Mesendoderm (in vitro differentiated cells): ENCODE results near the gene CLCN6.

Source experiments
- DNase-seq: peaks from one replicate; pipeline ENCODE4 v3.0.0; 2013
- H2AK5ac ChIP-seq: 2 replicates; pipeline ENCODE4 v1.6.1; 2013; ENCODE audit warnings: low read length, inconsistent platforms
- H2BK120ac ChIP-seq: 2 replicates; pipeline ENCODE4 v1.6.1; 2013; ENCODE audit warnings: low read depth, mild to moderate bottlenecking, low read length, moderate library complexity, mixed read lengths
- H2BK15ac ChIP-seq: replicated peaks from 2 replicates; pipeline ENCODE4 v1.6.1; 2013; ENCODE audit warnings: low read depth, mild to moderate bottlenecking, moderate library complexity
- H2BK5ac ChIP-seq: 2 replicates; pipeline ENCODE4 v1.6.1; 2013; ENCODE audit warnings: low read length, inconsistent platforms
- H3K18ac ChIP-seq: 2 replicates; pipeline ENCODE4 v1.6.1; 2013; ENCODE audit warnings: mild to moderate bottlenecking, low read length, mixed read lengths
- H3K23ac ChIP-seq: one replicate; pipeline ENCODE4 v1.6.1; 2013; ENCODE audit warnings: low read length
- H3K27ac ChIP-seq: 2 replicates; pipeline ENCODE4 v1.5.1; 2013; ENCODE audit warnings: low read depth, mild to moderate bottlenecking, inconsistent platforms, low read length, moderate library complexity
- H3K27me3 ChIP-seq: 2 replicates; pipeline ENCODE4 v1.6.1; 2013; ENCODE audit warnings: low read length, control low read depth, mild to moderate bottlenecking, inconsistent platforms; ENCODE audit not compliant: insufficient read depth, poor library complexity
- H3K36me3 ChIP-seq: 2 replicates; pipeline ENCODE4 v1.6.1; 2013; ENCODE audit warnings: low read length, inconsistent platforms; ENCODE audit not compliant: control insufficient read depth, insufficient read depth
- H3K4ac ChIP-seq: one replicate; pipeline ENCODE4 v1.6.1; 2013; ENCODE audit warnings: low read depth, mild to moderate bottlenecking, low read length, moderate library complexity
- H3K4me1 ChIP-seq: 2 replicates; pipeline ENCODE4 v1.6.1; 2013; ENCODE audit warnings: low read depth, low read length, inconsistent platforms; ENCODE audit not compliant: control insufficient read depth
- H3K4me2 ChIP-seq: 2 replicates; pipeline ENCODE4 v1.6.1; 2013; ENCODE audit warnings: low read length
- H3K4me3 ChIP-seq: 2 replicates; pipeline ENCODE4 v1.5.1; 2013; ENCODE audit warnings: mild to moderate bottlenecking, low read length
- H3K56ac ChIP-seq: one replicate; pipeline ENCODE4 v1.6.1; 2013; ENCODE audit warnings: low read length
- H3K79me1 ChIP-seq: 2 replicates; pipeline ENCODE4 v1.6.1; 2013; ENCODE audit warnings: low read length, inconsistent platforms
- H3K79me2 ChIP-seq: 2 replicates; pipeline ENCODE4 v1.6.1; 2013; ENCODE audit warnings: mild to moderate bottlenecking, low read length; ENCODE audit not compliant: control insufficient read depth, insufficient read depth
- H3K9ac ChIP-seq: 2 replicates; pipeline ENCODE4 v1.6.1; 2013; ENCODE audit warnings: low read length, inconsistent platforms
- H4K5ac ChIP-seq: one replicate; pipeline ENCODE4 v1.6.1; 2013; ENCODE audit warnings: low read length
- H4K8ac ChIP-seq: one replicate; pipeline ENCODE4 v1.6.1; 2013; ENCODE audit warnings: low read depth, mild to moderate bottlenecking, control low read depth, low read length, moderate library complexity
- WGBS: extraction: QIAGEN DNeasy Blood & Tissue Kit; methylation state at CpG from one replicate; pipeline ENCODE4 v1.1.7; 2013; ENCODE audit warnings: low lambda C conversion rate, missing lambda C conversion rate; ENCODE audit not compliant: insufficient coverage; ENCODE audit errors: extremely low coverage; 5-methylcytosine and 5-hydroxymethylcytosine counted together

The CLCN6 gene

DNA sequence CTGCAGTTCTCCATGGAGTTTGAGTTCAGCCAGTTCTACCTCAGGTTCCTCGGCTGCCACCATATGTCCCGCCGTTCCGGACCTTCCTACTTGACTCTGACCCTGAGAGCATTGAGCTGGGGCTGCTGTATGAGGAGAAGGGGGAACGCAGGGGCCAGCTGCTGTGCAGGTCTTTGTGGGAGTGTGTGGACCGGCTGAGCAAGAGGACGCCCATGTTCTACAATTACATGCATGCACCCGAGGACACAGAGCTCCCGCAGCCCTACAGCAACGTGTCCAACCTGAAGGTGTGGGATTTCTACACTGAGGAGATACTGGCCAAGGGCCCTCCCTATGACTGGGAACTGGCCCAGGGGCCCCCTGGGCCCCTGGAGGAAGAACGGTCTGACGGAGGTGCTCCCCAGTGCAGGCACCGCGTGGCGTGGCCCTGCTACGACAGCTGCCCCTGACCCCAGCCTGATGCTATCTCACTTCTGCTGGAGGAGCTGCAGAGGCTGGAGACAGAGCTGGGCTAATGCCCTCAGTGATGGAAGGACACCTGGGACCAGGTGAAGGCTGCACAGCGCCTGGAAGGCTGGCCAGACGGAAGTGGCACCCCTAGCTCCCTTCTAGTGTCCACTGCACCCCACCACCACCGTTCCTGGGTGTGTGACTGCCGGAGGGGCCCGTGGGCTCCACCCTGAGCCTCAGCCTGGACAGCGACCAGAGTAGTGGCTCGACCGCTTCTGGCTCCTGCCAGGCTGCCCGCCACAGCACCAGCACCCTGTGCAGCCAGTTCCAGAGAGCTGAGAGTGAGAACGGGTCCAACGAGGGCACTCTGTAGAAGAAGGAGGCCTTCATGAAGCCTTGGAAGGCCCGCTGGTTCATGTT, 73.6 kb downstream of the CLCN6 start:
- peaks cover 9% of the 10 kb centered on the region for H3K4me1 ChIP-seq
- no peak overlapping the region for H2BK15ac ChIP-seq
- WGBS, result no CpG with 5 or more reads among the region's 28 CpGs
- no peak overlapping the region for H4K5ac ChIP-seq
- no peak overlapping the region for H2BK5ac ChIP-seq
- no peaks in the 10 kb centered on the region for H3K79me2 ChIP-seq
- no peak overlapping the region for H3K23ac ChIP-seq
- no peak overlapping the region for H3K9ac ChIP-seq
- H3K36me3 ChIP-seq, result no peaks in the 10 kb centered on the region
- no peak overlapping the region for H3K27ac ChIP-seq
- no peak overlapping the region for H3K4me2 ChIP-seq
- no peak overlapping the region for H2BK120ac ChIP-seq
- no peaks in the 10 kb centered on the region for H3K27me3 ChIP-seq
- no peak overlapping the region for H3K56ac ChIP-seq
- H2AK5ac ChIP-seq, result no peak overlapping the region
- no peak for DNase-seq
- no peak overlapping the region for H4K8ac ChIP-seq
- no peaks in the 10 kb centered on the region for H3K79me1 ChIP-seq
- H3K4me3 ChIP-seq, result no peak overlapping the region
- H3K4ac ChIP-seq, result no peak overlapping the region
- no peak overlapping the region for H3K18ac ChIP-seq

DNA sequence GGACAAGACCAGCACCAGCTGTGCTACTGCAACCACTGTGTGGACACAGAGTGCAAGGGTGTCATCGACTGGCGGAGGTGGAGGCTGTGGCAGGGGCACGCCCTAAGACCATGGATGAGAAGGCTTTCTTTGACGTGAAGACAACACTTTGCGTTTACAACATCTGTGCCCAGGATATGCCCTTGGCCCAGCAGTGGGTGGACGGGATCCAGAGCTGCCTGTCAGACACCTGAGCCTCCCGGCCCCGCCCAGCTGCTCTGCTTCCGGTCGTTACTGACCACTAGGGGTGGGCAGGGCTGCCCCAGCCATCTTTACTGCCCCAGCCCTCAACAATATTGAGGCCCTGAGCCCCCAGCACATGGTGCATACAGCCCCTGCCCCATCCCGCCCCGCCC, 74.2 kb downstream of the CLCN6 start:
- no peak overlapping the region for H3K9ac ChIP-seq
- no peak overlapping the region for H3K18ac ChIP-seq
- H3K56ac ChIP-seq, result no peak overlapping the region
- peaks cover 9% of the 10 kb centered on the region for H3K4me1 ChIP-seq
- no peak overlapping the region for H3K4ac ChIP-seq
- no peak overlapping the region for H4K5ac ChIP-seq
- H3K79me2 ChIP-seq, result no peaks in the 10 kb centered on the region
- H3K27ac ChIP-seq, result no peak overlapping the region
- no peak overlapping the region for H3K4me2 ChIP-seq
- no peak overlapping the region for H3K4me3 ChIP-seq
- DNase-seq, result no peak
- whole genome bisulfite sequencing, result no CpG with 5 or more reads among the region's 12 CpGs
- no peak overlapping the region for H4K8ac ChIP-seq
- no peaks in the 10 kb centered on the region for H3K27me3 ChIP-seq
- no peak overlapping the region for H2BK15ac ChIP-seq
- H2AK5ac ChIP-seq, result no peak overlapping the region
- H2BK120ac ChIP-seq, result no peak overlapping the region
- H2BK5ac ChIP-seq, result no peak overlapping the region
- H3K36me3 ChIP-seq, result no peaks in the 10 kb centered on the region
- no peak overlapping the region for H3K23ac ChIP-seq
- no peaks in the 10 kb centered on the region for H3K79me1 ChIP-seq

DNA sequence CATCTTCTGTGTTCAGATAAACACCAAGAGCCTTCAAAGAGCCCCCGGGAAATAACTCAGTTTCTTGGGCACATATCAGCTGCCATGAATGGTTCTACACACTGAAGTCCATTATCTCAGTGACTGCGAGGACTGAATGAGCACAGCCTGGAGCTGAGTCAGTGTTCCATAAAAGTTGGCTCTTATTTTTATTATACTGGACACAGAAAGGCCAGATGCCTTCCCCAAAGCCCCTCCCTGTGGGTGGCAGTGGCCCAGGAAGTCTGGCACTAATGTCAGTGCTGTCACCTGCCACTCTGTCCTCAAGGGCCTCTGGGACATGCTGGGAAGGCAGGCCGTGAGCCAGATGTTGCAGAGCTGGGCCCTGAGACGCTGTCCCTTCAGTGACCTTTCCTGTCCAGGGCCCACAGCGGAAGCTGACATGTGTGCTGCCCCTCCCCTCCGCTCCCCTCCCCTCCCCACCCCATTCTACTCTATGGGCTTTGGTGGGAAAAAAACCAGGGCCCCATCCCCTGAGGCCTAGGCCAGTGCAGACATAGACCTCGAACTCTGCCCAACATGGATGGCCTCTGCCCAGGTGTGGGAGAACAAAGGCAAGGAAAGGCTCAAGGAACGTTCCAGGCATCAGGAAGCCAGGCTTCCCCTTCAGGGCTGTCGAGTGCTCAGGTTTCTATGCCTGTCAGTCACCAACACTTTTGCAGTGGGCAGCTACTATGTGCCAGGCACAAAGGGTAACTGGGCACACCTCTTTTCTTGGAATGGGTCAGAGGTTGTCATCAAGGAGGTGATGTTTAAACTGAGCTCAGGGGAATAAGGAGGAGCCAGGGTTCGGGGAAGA, 75.1 kb downstream of the CLCN6 start:
- Histone ChIP-seq H2BK120ac (no peak overlapping the region), H2BK5ac (no peak overlapping the region), H3K56ac (no peak overlapping the region)

DNA sequence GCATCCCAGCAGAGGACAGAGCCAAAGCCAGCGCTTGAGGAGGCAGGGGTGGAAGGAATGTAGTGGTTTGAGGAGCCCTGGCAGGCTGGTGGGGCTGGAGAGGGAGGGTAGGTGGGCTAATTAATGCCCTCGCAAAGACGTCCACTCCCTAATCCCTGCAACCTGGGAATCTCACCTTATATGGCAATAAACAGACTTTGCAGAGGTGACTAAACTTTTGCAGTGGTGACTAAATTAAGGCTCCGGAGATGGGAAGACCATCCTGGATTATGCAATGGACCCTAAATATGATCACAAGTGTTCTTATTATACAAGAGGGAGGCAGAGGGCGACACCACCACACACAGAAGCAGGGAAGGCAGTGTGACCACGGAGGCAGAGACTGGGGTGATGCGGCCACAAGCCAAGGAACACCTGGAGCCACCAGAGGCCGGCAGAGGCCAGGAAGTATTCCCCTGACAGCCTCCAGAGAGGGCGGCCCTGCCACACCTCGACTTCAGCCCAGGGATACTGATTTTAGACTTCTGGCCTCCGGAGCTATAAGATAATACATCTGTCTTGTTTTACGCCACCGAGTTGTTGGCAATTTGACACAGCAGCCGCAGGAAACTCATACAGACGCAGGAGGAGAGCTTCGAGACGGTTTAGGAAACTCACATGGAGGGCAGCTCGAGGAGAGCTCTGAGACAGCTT, 75.9 kb downstream of the CLCN6 start:
- Histone ChIP-seq H3K4me2 (no peak overlapping the region), H3K4me1 (peaks cover 8% of the 10 kb centered on the region), H2AK5ac (no peak overlapping the region), H3K36me3 (no peaks in the 10 kb centered on the region), H3K79me1 (no peaks in the 10 kb centered on the region), H2BK15ac (no peak overlapping the region), H2BK120ac (no peak overlapping the region), H3K23ac (no peak overlapping the region), H3K4me3 (no peak overlapping the region), H4K5ac (no peak overlapping the region), H3K4ac (no peak overlapping the region), H3K27me3 (no peaks in the 10 kb centered on the region), H3K79me2 (no peaks in the 10 kb centered on the region), H4K8ac (no peak overlapping the region), H3K18ac (no peak overlapping the region), H3K56ac (no peak overlapping the region), H2BK5ac (no peak overlapping the region), H3K9ac (no peak overlapping the region), H3K27ac (no peak overlapping the region)
- WGBS, result no CpG with 5 or more reads among the region's 18 CpGs
- no peak for DNase-seq

More for the DNA sequence above, 75.1 kb downstream of the CLCN6 start:
- no peak overlapping the region for H3K4me2 ChIP-seq
- H3K18ac ChIP-seq, result no peak overlapping the region
- H3K9ac ChIP-seq, result no peak overlapping the region
- no peak overlapping the region for H4K8ac ChIP-seq
- no peak overlapping the region for H3K27ac ChIP-seq
- no peak overlapping the region for H2AK5ac ChIP-seq
- DNase-seq, result no peak
- no CpG with 5 or more reads among the region's 10 CpGs for WGBS
- H3K4me1 ChIP-seq, result peaks cover 9% of the 10 kb centered on the region
- no peaks in the 10 kb centered on the region for H3K79me1 ChIP-seq
- H3K4ac ChIP-seq, result no peak overlapping the region
- no peak overlapping the region for H3K23ac ChIP-seq
- H4K5ac ChIP-seq, result no peak overlapping the region
- no peak overlapping the region for H2BK15ac ChIP-seq
- H3K27me3 ChIP-seq, result no peaks in the 10 kb centered on the region
- no peak overlapping the region for H3K4me3 ChIP-seq
- H3K36me3 ChIP-seq, result no peaks in the 10 kb centered on the region
- no peaks in the 10 kb centered on the region for H3K79me2 ChIP-seq

DNA sequence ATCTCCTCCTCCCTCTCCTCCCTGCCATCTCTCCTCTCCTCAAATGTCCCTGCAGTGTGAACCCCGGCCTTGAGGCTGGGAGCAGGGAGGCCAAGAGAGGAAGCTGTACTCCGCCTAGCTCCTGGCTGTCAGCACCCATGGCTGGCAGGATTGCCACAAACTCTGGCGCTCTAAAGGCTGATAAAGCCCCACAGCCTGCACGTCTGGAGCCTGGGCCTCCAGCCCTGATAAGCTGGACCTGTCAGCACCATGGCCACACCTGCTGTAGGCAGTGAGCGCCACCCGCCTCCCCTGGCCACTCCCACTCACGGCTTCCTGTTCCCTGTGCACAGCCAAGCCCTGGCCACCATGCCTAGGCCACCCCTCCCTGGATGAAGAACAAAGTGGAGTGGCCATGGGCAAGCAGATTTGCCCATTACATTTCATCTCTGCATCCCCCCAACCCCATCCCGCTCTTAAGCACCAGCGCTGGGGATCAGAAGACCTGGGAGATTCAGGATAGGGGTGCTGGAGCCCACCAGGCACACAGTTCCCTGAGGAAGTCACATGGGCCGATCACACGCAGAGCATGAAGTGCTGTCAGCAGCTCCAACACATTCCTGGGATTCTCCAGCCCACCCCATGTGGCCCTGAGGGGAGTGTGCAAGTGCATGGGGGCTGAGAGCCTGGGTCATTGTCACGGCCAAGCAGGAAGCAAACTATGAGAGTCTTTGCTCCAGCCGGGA, 77.0 kb downstream of the CLCN6 start:
- Histone ChIP-seq H3K9ac (no peak overlapping the region), H3K27ac (no peak overlapping the region), H3K23ac (no peak overlapping the region), H4K5ac (no peak overlapping the region), H2AK5ac (no peak overlapping the region), H3K36me3 (no peaks in the 10 kb centered on the region), H2BK15ac (no peak overlapping the region), H3K4me3 (no peak overlapping the region), H2BK5ac (no peak overlapping the region), H4K8ac (no peak overlapping the region), H2BK120ac (no peak overlapping the region), H3K18ac (no peak overlapping the region), H3K79me2 (no peaks in the 10 kb centered on the region), H3K27me3 (no peaks in the 10 kb centered on the region), H3K56ac (peak overlapping the region; percentile 25), H3K4me1 (peaks cover 8% of the 10 kb centered on the region), H3K4ac (no peak overlapping the region), H3K79me1 (no peaks in the 10 kb centered on the region), H3K4me2 (no peak overlapping the region)
- no CpG with 5 or more reads among the region's 13 CpGs for WGBS
- DNase-seq, result peak; percentile 95
